Measurements from ENCODE around the gene NHERF1. TPM values are rescaled to one million over a fixed set of nuclear protein-coding genes. Genes with fewer than 3 reads are reported as not detected.
A peak's percentile ranks its signal among the peaks of the same experiment; 100 is the strongest.

Gene NHERF1
- polyA plus RNA-seq, 1 of the 3 experiments (the other 2 are of a cell fraction), result 40.1 TPM

GRCh38 chr17:74773414-74773813, 25.0 kb downstream of the NHERF1 start:
- 76% methylated on average over 6 of the region's 6 CpGs for WGBS (ENCODE audit: low lambda C conversion rate)
- Histone ChIP-seq H3K9me3 (no peaks in the 10 kb centered on the region), H3K9ac (no peak overlapping the region), H3K4me2 (0 out of 2 replicates have a peak overlapping the region, but pooled peaks have one; percentile 16), H3K4me3 (ENCODE audit: low read depth in 2 of 2, low read length in 1 of 2) (no peak overlapping the region), H3K4me1 (ENCODE audit: control insufficient read depth in 1 of 2, insufficient read depth in 2 of 2, low read depth in 1 of 2, low read length in 1 of 2) (peaks cover 18 to 26% of the 10 kb centered on the region in 2 experiments; a peak in 3 of 4 replicates), H3K9me2 (no peaks in the 10 kb centered on the region), H3K36me3 (replicated peaks in 1 of 2; ENCODE audit: control insufficient read depth in 1 of 2, insufficient read depth in 2 of 2, low read length in 1 of 2) (peaks cover 30 to 48% of the 10 kb centered on the region in 2 experiments), H3F3A (replicated peaks; ENCODE audit: insufficient read depth) (peaks cover 42% of the 10 kb centered on the region), H4K20me1 (ENCODE audit: insufficient read depth) (peaks cover 8% of the 10 kb centered on the region), H3K27me3 (ENCODE audit: insufficient read depth) (no peaks in the 10 kb centered on the region), H2AFZ (ENCODE audit: low read depth) (no peak overlapping the region), H3K79me2 (ENCODE audit: insufficient read depth) (peaks cover 47% of the 10 kb centered on the region), H3K27ac (ENCODE audit: low read depth in 2 of 2, low read length in 1 of 2) (peak overlapping the region in 1 of 2 experiments; percentile 52; a peak in 2 of 4 replicates)
- ChIA-PET POLR2A (interaction anchor here (1.4 kb wide), 1 partner anchor 13 kb away, joined by 4 read pairs; no protein-coding TSS in a partner anchor), CTCF (interaction anchor here (1.3 to 98.1 kb wide), 7 partner anchors 18 to 207 kb away, joined by 6 to 3869 read pairs (median 35); partner anchors contain the start of genes CD300H, FDXR, GRIN2C and NHERF1)
- DNase-seq, result no peak
- TF ChIP-seq JUND (IDR thresholded peaks at IDR 0.05) (no peak), TAF1 (IDR thresholded peaks at IDR 0.05; ENCODE audit: borderline replicate concordance, low read depth, low read length) (no peak), RXRA (IDR thresholded peaks at IDR 0.05; ENCODE audit: borderline replicate concordance, low read depth) (no peak), FOXJ3 (CRISPR knock-in tag; IDR thresholded peaks at IDR 0.05) (no peak), CTCF (IDR thresholded peaks at IDR 0.05) (no peak), CHD2 (IDR thresholded peaks at IDR 0.05; ENCODE audit: low read length, partially characterized antibody) (no peak), REST (IDR thresholded peaks at IDR 0.05; ENCODE audit: low read depth, low read length) (no peak), USF1 (IDR thresholded peaks at IDR 0.05; ENCODE audit: borderline replicate concordance, low read depth) (no peak), PBX3 (IDR thresholded peaks at IDR 0.05) (no peak), RAD21 (IDR thresholded peaks at IDR 0.05; ENCODE audit: low read length) (no peak), IRF3 (IDR thresholded peaks at IDR 0.05; ENCODE audit: low read depth, low read length) (no peak), MAX (IDR thresholded peaks at IDR 0.05; ENCODE audit: low read depth) (no peak), NFIC (IDR thresholded peaks at IDR 0.05; ENCODE audit: borderline replicate concordance) (no peak), SMC3 (IDR thresholded peaks at IDR 0.05; ENCODE audit: low read depth, low read length) (no peak), TEAD4 (IDR thresholded peaks at IDR 0.05; ENCODE audit: borderline replicate concordance, insufficient read depth) (no peak), FOXM1 (IDR thresholded peaks at IDR 0.05; ENCODE audit: low read depth) (no peak), RCOR1 (IDR thresholded peaks at IDR 0.05; ENCODE audit: low read length) (no peak), TCF12 (IDR thresholded peaks at IDR 0.05) (no peak)

All from SK-N-SH (cell line).